ENCODE measurements around the gene EXOG. TPM values are rescaled to one million over a fixed set of nuclear protein-coding genes. Genes with fewer than 3 reads are reported as not detected.

Gene EXOG, protein sequence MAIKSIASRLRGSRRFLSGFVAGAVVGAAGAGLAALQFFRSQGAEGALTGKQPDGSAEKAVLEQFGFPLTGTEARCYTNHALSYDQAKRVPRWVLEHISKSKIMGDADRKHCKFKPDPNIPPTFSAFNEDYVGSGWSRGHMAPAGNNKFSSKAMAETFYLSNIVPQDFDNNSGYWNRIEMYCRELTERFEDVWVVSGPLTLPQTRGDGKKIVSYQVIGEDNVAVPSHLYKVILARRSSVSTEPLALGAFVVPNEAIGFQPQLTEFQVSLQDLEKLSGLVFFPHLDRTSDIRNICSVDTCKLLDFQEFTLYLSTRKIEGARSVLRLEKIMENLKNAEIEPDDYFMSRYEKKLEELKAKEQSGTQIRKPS
- 6.2 and 7.6 TPM in 2 replicates for total RNA-seq (2014; rRNA removed; shearing (Covaris generic))
- polyA plus RNA-seq (2014; cell fraction: nucleus; rRNA removed), result 24.0 and 29.4 TPM in 2 replicates

DNA sequence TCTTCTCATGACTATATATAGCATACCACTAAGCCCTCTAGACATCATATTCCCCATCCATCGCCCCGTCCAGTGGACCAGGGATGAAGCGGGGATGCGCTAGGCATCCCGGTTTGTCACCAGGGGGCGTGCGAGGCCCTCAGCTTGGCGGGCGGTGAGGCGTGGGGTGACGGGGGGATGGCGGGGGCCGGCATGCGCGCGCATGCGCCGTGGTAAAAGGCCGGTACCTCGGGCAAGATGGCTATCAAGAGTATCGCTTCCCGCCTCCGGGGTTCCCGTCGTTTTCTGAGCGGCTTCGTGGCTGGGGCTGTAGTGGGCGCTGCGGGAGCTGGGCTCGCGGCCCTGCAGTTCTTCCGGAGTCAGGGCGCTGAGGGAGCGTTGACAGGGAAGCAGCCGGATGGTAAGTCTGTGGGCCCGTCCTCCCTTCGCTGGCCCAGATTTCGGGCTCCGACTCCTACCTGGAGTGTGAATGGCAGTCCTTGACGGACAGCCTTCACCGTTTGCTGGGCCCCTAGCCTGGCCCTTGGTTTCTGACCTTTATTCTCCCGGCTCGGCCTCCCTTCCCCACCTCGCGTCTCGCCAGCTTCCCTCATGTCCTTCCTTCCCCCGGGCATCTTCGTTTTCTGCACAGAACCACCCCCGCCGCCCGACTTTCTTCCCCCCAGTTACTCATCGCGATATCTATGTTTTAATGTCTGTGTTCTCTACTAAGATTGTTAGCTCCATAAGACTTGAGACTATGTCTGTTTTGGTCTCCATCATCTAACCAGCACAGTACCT is at the start of gene EXOG:
Gene EXOG, plus strand, starts transcription at position 210 of the 780 bp plus-strand sequence. Its CDS starts 28 bp downstream, at position 238.
- DNase-seq (ENCODE audit: extremely low read depth, low read depth), result peak; percentile 86

DNA sequence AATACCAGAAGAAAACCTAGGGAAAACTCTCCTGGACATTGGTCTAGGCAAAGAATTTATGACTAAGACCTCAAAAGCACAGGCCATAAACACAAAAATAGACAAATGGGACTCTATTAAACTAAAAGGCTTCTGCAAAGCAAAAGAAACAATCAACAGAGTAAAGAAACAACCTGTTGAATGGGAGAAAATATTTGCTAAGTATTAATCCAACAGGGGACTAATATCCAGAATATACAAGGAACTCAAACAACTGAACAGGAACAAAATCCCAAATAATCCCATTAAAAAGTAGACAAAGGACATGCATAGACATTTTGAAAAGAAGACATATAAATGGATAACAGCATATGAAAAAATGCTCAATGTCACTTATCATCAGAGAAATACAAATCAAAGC is 49.3 kb upstream of the EXOG start:
- no peak for DNase-seq (ENCODE audit: extremely low read depth, low read depth)

DNA sequence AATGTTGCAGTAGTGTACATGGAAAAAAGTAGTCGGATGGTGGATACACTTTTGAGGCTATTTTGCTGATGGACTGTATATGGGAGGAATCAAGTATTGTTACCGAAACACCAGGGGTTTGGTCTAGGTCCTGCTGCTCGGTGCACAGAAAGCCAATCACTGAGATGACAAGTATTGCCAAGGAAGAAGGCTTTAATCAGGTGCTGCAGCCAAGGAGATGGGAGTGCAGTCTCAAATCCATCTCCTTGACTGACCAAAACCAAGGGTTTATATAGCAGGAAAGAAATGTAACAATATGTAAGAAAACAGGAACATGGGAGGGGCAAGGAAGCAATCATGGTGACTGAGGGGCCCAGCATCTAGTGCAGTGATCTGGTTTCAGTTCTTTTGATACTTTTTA is 45.3 kb upstream of the EXOG start:
- no peak for DNase-seq (ENCODE audit: extremely low read depth, low read depth)

DNA sequence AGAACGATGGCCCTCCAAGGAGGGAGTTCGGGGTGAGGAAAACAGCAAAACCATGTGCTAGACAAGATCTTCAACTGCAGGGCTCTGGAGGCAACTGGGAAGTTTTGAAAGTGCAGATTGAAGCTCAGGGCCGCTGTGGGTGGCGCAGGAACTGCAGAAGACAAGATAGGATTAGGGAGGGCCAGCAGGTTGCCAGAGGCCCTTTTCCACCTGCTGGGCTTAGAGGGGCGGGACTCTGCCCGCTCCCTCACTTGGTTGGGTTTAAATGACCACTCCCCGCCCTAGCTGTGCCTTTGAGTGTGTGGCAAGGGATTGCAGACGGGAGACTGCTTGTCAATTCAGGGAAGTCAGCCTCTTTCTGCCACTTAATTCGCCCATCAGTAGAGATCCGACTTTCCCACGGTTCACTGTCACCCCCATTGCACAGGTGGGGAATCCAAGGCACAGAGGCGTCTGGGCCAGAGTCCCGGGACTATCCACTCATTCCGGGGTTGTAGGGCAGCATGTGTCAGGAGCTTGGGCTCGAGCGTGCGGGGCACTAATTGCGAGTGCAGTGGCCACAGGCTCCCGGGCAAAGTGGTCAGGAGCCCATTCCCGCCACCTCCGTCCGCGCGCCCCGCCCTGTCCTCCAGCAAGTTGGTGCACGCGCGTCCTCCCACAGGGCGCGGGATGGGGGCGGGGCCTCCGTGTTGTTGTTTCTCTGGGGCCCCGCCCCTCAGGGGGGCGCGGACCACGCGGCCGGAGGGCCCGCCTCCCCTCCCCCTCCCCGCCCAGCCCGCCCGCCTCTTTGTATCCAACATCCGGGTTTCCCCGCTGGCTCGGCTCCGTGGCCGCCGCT is 42.8 kb upstream of the EXOG start, which contains the start of gene ACVR2B:
Gene ACVR2B, plus strand, starts transcription at position 816 of the 838 bp plus-strand sequence. CDS start 433 bp downstream, outside the sequence.
- DNase-seq (ENCODE audit: extremely low read depth, low read depth), result peak; percentile 67

DNA sequence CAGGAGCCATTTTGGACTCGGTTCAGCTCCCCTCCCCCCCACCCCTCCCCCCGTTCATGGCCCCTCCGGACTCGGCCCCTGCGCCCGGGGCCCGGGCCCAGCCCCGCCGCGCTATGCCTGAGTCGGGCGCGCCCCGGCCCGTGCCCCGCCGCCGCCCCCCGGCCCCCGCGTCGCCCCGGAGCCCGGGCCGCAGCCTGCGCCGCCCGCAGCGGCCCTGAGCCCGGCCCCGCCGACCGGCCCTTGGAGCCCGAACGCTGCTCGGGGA is 42.3 kb upstream of the EXOG start:
- no peak for DNase-seq (ENCODE audit: extremely low read depth, low read depth)

DNA sequence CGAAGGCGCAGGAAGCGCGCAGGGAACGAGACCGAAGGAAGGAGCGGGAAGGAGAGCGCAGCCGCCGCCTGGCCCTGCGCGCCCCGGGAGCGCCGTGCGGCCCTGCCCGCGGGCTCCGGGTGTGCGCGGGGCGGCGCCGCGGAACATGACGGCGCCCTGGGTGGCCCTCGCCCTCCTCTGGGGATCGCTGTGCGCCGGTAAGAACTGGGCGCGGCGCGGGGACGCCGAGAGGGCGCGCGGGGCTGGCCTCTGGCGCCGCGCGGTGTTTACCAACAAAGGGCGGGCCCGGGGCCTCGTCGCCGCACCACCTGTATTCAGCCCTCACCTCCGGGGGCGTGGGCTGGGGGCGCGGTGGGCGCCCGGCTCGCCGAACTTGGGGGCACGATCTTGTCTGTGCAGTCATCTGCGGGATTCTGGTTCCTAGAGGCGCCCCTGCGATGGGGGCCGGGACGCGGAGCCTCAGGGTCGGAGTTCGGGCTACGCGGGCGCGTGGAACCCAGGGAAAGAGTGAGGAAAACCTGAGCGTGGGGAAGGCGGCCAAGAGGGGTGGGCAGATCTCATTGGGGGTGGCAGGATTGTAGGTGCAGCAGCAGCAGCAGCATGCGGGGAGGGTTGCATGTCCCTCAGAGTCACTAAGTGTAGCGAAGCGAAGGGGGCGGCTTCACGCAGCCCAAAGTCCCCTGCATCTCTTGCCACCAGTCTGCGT is 41.8 kb upstream of the EXOG start:
- no peak for DNase-seq (ENCODE audit: extremely low read depth, low read depth)

DNA sequence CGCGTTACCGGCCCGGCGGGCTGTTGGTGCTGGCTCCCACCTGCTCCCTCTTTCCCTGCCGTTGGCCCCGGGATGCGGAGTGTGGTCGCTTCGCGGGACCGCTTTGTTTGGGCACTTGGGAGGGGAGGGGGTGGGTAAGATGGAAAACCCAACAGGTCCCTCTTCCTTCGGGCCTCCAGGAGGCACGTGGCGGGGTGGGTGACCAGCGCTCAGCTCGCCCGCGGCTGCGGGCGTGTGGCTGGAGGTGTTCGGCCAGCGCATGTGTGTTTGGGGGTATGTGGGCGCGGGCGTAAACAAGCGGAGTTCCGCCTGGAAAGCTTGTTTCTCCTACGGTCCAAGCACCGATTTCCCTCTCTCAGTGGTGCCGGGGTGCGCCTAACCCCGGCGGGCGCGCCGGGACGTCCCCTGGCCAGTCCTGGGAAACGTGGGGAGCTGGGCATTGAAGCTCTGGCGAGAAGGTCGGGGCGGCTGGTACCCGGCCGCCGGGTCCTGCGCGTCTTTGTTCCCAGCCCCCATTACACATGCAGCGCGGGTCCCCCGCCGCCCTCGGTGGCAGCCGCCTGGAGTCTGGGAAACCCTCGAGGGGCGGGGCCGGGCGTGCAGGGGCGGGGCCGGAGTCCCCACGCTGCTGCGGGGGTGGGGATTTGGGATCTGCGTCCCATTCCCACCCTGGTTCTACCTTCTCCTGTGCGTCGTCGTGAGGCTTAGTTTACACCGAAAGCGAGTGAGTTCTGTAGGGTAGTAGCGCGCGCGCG is 41.1 kb upstream of the EXOG start:
- DNase-seq (ENCODE audit: extremely low read depth, low read depth), result peak; percentile 28

DNA sequence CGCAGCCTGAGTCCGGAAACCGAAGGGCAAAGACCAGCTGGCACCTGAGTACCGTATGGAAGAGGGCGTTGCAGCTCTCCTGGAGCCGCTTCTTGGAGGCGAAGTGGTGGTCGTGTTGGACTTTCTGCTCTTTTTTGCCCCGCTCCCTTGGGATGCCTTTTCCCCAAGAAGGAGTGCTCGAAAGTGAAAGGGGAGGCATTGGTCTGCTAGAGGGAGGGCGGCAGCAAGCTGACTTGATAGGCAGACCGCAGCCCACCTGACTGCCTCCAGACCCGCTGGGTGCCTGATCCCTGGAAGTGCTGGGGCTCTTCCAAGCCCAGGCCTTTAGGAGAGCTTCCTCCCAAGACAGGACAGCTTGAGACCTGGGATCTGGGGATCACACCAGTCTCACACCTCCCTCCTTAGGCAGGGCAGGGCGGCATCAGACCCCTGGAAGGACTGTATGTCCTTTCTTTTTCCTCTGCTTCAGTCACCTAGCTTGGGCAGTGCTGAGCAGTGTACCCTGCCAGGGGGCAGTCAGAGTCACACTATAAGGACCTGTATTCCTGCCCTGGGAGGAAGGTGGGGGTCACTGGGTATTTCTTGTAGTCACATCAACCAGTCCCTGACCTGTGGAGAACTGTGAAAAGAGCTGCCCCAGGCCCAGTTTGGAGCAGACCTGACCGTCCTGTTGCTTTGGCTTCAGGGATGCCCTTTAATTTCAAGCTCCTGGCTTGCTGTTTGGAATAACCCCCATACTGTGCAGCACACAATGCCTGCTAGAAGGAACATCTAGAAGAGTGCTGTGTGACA is 40.3 kb upstream of the EXOG start:
- no peak for DNase-seq (ENCODE audit: extremely low read depth, low read depth)

DNA sequence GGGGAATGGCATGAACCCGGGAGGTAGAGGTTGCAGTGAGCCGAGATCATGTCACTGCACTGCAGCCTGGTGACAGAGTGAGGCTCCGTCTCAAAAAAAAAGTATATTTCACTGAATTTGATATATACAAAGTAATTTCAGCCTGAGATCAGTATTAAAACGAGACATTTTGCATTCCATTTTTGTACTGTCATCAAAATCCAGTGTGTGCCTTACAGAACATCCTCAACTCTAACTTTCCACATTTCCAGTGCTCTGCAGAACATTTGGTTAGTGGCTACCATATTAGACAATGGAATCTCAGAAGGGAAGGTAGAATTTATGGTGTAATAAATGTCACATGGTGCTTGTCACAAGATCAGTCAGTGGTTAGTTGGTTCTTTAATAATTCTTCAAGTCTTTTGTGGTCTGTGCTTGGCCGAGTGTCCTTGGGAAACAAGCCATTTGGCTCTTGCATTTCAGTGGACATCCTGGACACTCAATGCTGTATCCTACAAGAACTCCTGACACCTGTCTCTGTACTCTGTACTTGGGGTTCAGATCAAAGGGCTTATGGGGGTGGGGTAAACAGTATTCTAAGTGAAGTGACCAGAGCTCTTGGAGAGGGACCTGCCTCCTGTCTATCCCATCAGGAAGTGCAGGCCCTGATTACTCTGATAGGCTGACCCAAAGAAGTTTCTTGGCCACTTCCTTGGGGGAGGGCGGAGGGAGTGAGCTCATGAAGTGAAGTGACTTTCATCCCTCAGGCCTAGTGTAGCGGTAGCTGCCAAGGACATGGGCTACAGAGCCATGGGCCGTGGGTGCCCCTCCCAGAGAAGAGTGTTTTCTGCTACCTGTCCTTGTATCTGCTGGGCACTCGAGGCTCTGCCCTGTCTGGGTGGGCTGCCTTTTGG is 38.8 kb upstream of the EXOG start:
- no peak for DNase-seq (ENCODE audit: extremely low read depth, low read depth)

DNA sequence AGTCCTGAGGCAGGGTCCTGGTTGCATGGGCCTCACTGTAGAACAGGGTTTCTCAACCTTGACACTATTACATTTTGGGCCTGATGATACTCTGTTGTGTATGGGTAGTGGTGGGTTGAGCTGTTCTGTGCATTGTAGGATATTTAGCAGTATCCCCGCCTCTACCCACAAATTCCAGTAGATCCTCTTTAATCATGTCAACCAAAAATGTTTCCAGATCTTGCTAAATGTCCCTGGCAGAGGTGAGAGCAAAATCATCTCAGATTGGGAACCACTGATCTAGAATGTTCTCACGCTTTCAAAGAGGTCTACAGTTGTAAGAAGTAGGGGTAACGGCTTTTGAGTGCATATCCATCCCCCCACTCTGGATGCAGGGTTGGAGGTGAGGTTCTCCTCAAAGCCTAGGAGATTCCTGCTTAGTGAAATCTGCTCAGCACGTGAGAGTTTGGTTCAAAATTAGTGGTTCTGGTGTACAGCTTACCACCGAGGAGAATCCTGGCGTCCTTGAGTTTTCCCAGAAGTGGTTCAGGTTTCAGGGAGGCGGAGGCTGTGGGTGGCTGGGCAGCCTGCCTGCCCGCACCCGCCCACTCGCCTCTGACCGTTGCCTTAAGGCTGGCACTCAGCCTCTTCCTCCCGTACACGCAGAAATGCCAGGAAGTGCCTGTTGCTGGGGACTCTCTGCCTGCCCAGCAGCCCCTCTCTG is 37.2 kb upstream of the EXOG start:
- no peak for DNase-seq (ENCODE audit: extremely low read depth, low read depth)

DNA sequence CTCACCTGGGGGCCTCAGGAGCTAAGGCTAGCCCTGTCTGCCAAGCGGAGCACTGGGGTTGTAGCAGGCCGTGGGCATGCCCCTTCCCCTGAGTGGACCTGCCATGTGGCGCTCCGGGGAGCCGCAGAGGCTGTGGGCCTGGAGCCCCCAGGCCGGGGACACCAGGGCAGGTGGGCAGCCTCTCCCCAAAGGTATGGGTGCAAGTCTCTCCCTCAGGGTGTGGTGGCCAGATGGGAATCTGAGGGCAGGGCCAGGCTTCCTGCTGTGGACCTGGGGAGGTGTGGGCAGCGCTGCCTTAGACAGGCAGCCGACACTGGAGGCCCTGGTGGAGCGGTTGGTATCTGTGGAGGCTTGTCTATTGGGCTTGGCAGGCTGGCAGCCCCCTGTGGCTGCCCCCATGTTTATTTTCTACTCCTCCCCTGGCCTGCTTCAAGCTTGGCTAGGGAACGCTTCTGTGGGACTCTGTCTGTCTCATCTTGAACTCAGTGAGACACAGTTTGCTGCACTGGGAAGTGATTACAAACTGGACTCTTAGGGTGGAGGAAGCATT is 36.6 kb upstream of the EXOG start:
- no peak for DNase-seq (ENCODE audit: extremely low read depth, low read depth)

DNA sequence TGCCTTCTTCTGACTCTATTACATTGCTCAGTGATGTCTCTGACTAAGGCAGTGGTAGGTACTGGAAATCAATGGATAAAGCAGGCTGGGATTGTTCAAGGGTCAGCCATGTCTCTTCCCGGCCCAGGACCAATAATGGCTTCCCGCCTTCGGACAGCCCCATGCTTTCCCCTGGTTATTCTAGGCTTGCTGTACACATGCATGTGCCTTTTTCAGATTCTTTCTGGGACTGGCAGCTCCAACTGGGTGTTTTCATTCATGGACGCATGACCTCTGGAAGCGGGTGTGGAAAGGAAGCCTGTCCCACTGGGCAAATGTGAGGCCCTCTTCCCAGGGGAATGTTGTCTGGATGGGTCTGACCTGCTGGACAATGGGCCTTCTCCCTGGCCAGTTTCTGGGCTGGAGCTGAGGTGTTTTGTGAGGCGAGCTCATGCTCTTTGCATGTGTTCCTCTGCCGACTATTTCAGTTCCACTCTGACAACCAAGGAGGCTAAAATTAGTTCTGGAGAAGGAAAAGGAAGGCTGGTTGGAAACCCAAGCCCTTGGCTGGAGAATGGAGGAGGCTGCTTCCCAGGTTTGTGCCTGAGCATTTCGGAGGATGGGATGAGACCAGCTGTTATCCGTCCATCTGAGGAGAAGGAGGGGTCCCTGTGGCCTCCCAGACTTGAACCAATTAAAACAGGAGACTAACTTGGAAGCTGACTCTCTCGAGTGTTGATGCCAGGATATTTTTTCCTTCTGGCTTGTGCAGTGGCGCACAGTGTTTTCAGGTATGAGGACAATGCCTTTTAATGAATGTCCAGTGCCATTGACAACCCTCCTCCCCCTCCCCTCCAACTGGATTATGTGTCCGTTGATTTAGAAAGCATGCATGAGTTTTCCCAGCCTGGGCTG is 35.5 kb upstream of the EXOG start:
- DNase-seq (ENCODE audit: extremely low read depth, low read depth), result no peak

DNA sequence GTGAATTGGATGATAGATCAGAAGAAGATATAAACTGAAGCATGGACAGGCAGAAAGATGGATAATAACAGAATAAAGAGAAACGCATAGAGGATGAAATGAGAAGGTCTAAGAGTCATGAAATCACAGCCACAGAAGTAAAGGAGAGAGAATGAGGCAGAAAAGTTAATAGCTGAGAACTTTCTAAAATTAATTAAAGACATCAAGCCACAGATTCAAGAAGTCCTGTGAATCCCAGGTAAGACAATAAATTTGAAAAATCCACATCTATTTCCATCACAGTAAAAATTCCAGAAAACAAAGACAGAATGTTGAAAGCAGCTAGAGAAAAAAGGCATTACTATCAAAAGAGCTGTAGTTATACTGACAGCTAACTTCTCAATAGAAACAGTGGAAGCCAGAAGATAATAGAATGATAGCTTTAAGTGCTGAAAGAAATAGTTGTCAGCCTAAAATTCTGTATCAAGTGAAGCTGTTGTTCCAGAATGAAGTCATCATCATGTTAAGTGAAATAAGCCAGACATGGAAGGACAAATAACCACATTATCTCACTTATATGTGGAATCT is 30.5 kb upstream of the EXOG start:
- DNase-seq (ENCODE audit: extremely low read depth, low read depth), result no peak

DNA sequence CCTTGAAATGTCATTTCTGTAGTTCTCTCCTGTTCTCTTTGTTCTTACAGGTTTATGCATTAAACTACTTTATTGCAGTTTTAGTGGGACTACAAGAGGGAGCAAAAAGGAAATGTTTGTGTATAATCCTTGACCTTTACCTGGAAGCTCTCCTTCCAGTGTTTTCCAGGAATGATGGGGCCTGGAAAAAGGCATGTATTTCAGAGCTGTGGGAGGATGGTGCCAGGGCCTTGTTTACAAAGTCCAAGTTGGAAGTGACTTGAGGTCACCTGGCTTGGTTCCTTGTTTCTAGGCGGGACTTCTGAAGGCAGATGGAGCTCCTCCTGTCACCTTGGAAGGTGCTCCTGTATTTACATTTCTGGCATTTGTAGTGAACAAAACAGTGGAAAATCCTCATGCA is 27.4 kb upstream of the EXOG start:
- no peak for DNase-seq (ENCODE audit: extremely low read depth, low read depth)

DNA sequence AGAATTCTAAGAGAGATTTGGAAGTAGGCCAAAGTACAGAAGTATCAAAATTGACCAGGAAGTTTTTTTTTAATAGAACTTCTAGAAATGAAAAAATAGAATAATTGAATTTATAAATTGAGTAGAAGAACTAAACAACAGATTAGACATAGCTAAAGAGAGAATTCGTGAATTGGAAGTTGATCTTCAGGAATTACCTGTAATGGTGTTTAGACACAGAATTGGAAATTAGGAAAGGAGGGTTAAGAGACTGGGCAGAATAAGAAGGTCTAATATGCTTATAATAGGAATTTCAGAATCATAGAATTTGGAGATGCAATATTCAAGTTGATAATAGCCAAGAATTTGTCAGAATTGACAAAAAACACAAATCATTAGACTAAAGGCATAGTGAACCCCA is 26.3 kb upstream of the EXOG start:
- DNase-seq (ENCODE audit: extremely low read depth, low read depth), result no peak

Data from NCI-H460 (cell line).